Activated T-helper 1 cell treated with anti-CD3 and anti-CD28 coated beads, Interleukin-2, amount 50 U/mL, for 16 hours (primary cell): ENCODE results near the gene SNAPC4.

Experiments
- DNase-seq, 2 donors: peaks; one replicate each; pipeline ENCODE4 v3.0.0-alpha.2; 2020; ENCODE audit warnings: low read depth in 1 of 2, low spot score in 1 of 2

SNAPC4 gene

GRCh38 chr9:136373300-136374182 is 26.4 kb downstream of the SNAPC4 start, which contains the start of gene CARD9:
Gene CARD9, minus strand, starts transcription at chr9:136373669. Its CDS starts 1,591 bp downstream, at chr9:136372078.
- DNase-seq: no peak

GRCh38 chr9:136372561-136373299 is 27.2 kb downstream of the SNAPC4 start:
- DNase-seq: no peak

- DNase-seq: no peak
These were observed 28.0 kb downstream of the SNAPC4 start for GRCh38 chr9:136372006-136372405.

GRCh38 chr9:136371533-136371880 is 28.5 kb downstream of the SNAPC4 start:
- DNase-seq: no peak

GRCh38 chr9:136370687-136371532 is 29.1 kb downstream of the SNAPC4 start:
- DNase-seq: no peak

GRCh38 chr9:136370037-136370436 is 29.9 kb downstream of the SNAPC4 start:
- no peak for DNase-seq

GRCh38 chr9:136368190-136368589 is 31.8 kb downstream of the SNAPC4 start:
- no peak for DNase-seq

- DNase-seq: no peak
These were observed 32.4 kb downstream of the SNAPC4 start for GRCh38 chr9:136367296-136368145.

GRCh38 chr9:136366826-136367225 is 33.1 kb downstream of the SNAPC4 start:
- no peak for DNase-seq

- DNase-seq: no peak
These were observed 34.2 kb downstream of the SNAPC4 start for GRCh38 chr9:136365775-136366222.

- no peak for DNase-seq
These were observed 34.8 kb downstream of the SNAPC4 start for GRCh38 chr9:136364942-136365774.

GRCh38 chr9:136363949-136364748 is 35.8 kb downstream of the SNAPC4 start:
- no peak for DNase-seq

- peak; percentile 85 to 87 for DNase-seq
These were observed 36.6 kb downstream of the SNAPC4 start, which contains the start of gene DNLZ for GRCh38 chr9:136363106-136363948. Gene DNLZ, minus strand, starts transcription at chr9:136363744. Its CDS starts 30 bp downstream, at chr9:136363714.

GRCh38 chr9:136362450-136362784 is 37.6 kb downstream of the SNAPC4 start:
- no peak for DNase-seq

GRCh38 chr9:136361754-136362449 is 38.1 kb downstream of the SNAPC4 start:
- no peak for DNase-seq

GRCh38 chr9:136361047-136361753 is 38.8 kb downstream of the SNAPC4 start:
- DNase-seq: no peak
